Eye (tissue), 1 donor: Measurements from ENCODE around the gene GPT2.

Experiments
- DNase-seq: peaks from one replicate; pipeline ENCODE4 v3.0.0-alpha.2; 2015

Gene GPT2

DNA sequence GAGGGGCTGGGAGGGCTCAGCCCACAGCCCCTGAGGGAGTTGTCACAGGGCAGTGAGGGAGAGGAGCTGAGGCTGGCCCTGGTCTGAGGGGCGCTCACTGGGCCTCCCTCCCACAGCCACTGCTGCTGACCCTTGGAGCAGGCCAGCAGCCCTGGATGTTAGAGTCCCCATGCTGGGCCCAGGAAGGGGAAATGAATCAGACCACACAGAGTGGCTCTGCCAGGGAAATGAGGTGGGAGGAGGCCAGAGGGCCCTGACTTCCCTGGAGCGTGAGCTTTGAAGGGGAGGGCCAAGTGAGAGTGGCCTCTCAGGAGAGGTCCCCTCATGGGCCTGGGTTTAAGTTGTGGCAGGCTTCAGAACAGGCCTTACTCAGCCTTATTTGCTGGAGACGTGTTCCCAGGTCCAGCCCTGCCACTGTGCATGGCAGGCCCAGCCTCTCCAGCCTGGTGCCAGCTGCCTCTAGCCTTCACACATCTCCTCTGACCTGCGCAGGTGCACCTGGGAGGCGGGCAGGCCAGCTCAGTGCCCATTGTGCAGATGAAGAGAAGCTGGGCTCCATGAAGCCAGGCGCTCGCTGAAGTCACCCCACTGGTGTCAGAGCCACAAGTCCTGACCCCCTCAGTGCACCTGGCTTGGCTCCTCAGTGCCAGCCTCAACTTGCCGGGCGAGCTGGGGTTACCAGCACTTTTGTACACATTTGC lies 15.4 kb downstream of the GPT2 start:
- no peak for DNase-seq

DNA sequence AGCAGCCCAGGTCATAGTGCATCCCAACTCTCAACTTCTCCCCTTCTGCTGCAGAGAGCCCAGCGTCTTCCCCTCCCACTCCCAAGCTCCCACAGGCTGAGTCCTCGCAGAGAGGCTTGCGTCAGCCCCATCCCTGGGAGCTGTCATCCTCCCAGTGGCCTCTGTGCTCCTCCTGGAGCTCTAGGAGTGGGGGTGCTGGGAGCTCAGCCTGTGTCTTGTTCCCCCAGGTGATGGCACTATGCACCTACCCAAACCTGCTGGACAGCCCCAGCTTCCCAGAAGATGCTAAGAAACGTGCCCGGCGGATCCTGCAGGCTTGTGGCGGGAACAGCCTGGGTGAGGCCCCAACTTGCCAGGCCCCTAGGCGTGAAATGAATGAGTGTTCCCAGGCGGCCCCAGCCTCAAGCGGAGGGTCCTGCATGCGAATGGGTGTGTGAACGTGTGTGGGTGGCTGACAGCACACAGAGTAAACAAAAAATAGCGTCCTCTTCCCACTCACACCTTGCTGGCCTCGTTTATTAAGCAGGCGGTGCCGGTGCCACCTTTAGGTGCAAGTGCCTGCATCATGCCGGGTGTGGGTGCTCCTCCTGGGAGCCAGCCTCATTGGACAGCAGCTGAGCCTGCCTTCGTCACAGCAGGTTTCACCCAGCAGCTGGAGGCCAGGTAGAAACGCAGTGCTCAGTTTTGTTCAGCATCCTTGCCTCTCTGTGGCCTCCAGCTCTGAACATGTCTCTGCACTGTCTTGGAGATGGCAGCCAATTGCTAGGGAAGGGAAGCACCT lies 16.5 kb downstream of the GPT2 start:
- no peak for DNase-seq

DNA sequence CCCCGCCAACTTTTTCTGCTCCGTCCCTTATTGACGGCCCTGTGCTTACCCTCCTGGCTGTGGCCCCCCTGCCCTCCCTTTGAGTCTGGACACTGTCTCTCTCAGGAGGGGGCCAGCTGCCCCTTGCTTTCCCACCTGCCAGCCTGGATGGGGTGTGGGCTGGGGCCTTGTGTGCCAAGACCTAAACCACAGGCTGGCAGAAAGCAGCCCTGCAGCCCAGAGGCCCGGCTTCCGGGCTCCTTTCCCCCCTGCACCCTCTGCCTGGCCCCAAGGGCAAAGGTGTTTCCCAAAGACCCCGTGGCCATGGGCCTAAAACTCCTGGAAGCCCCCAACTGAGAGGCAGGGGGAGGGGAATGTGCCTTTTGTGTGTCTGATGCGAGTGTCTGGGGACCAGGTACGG lies 17.5 kb downstream of the GPT2 start:
- DNase-seq, result no peak

DNA sequence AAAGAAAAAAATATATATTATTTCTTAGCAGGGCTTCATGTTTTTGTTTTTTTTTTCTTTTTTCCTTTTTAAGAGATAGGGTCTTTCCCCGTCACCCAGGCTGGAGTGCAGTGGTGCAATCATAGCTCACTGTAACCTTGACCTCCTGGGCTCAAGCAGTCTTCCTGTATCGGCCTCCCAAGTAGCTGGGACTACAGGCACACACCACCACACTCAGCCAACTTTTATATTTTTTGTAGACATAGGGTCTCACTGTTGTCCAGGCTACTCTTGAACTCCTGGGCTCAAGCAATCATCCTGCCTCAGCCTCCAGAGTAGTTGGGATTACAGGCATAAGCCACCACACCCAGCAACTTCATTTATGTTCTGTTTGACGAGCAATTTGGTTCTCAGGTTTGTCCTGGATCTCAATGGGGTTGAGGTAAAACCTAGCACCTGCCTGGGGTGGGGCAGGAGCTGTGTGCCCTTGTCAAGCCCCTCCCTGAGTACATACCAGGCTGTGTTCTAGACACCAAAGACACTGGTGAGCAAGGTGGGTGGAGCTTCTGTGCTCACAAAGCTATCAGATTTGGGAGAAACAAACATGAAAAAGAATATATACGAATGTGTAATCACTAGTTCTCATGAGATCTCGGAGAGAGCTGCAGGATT lies 19.2 kb downstream of the GPT2 start:
- DNase-seq, result no peak

DNA sequence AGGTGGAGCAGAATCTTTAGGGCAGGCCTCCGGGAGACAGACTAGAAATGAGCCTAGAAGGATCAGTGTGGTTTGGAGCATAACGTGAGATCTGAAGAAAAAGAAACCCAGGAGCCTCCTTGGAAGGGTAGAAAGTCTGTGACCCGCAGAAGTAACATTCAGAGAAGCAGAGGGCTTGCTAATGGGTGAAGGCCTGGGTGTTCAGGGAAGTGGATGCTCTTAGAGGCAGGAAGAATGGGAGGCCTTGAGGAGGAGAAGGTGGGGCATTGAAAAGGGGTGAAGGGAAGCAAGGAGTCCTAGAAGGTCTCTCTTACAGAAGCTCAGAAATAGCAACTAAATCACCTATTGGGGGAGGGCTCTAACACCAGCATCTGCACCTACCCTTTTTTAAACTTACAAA lies 20.3 kb downstream of the GPT2 start:
- no peak for DNase-seq

DNA sequence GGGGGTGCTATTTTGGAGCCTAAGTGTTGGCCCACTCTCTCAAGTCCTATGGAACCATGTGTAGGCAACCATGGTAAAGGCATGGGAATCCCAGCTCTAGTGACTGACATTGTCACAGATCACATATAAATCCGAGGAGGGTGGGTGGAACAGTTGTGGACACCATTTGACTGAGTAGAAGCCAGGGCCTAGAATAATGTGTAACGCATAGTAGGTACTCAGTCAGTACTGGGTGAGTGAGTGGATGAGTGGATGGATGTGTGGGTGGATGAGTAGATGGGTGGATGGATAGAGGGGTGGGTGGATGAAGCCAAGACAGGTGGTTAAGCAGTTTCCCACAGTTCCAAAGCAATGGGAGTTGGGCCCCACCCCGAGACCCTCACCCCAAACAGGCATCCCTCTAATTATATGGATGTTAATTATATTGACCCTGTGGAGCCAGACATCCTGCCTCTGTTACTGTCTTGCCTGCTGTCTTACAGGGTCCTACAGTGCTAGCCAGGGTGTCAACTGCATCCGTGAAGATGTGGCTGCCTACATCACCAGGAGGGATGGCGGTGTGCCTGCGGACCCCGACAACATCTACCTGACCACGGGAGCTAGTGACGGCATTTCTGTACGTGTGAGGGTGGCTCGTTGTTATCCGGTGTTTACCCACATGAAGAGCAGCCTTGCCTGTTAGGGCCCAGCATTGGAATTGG lies 22.3 kb downstream of the GPT2 start:
- DNase-seq, result no peak

DNA sequence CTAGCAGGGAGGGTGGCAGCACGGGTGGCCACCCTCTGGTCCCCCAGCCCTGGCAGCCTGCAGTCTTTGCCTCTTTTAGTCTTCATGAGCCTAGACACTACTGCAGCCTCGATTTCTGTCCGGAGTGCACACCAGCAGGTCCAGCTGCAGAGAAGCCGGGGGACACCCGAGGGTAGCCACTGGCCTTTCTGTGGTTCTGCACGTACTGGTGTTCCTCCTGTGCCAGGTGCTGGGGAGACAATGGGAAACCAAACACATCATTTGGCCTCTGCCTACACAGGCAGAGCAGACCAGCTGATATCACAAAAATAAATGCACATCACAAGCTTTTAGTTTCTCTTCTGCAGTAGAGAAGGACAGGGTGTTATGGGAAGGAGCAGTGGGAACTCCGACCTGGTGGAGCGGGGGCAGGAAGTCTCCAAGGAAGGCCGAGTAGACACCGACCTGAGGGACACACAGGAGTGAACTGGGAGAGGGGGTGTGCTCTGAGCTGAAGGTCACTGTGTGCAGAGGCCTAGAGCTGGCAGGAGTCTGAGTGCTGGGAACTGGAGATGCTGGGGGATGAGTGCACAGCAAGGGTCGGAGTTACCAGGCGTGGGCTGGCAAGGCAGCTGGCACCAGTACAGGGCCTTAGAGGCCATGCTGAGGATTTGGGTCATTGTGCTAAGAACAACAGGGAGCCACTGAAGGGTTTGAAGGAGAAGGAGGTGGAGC lies 23.1 kb downstream of the GPT2 start:
- DNase-seq, result no peak

DNA sequence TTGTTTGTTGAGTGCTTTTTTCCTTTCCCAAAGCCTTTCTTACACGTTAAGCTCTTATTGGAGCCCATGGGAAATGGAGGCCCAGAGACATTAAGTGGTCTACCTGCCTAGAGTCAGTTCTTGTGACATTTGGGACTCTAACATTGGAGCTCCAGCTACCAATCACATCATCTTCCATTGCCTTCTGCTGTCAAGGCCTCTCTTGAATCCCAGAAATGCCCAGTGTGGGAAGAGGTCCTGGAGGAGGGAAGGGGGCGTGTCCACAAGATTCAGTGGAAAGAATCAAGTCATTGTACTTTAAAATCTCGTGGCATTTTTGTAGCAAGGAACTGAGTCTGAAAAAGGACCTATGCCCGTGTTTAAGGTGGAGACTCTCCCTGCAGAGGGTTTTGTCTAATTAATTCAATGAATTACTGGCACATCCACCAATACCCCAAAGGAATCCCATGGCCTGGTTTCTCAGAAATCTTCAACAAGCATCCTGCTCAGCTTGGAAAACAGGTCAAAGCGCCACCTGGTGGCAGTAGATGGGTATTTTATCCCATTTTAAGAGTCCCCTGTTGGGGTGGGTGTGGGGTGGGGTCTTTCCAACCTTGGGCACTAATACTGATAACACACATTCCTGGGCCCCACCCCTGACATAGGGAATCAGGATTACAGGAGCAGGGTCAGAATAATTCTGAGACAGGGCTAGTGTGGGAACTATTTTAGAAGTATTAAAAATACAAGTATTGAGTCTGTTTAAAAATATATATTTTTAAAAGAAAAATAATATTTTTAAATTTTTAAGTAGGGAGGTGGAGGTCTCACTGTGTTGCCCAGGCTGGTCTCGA lies 24.6 kb downstream of the GPT2 start:
- peak; percentile 91 for DNase-seq

DNA sequence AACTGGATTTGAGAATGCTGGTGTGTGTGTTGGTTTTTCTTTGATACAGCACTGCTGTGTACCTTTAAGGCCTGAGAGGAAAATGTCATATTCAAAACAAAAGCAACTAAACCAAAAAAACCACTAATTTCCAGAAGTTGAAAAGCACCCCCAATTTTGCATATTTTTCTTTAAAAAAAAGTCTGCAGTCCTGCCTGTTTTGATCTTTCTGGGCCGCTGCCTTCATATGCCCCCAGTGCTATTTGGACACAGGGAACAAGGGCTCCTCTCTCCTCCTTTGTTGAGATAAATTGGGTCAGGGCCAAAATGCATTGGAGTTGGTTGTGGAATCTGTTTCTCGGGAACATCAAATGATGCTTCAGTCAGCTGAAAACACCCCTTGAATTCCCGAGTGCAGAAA lies 26.9 kb downstream of the GPT2 start:
- peak; percentile 30 for DNase-seq

DNA sequence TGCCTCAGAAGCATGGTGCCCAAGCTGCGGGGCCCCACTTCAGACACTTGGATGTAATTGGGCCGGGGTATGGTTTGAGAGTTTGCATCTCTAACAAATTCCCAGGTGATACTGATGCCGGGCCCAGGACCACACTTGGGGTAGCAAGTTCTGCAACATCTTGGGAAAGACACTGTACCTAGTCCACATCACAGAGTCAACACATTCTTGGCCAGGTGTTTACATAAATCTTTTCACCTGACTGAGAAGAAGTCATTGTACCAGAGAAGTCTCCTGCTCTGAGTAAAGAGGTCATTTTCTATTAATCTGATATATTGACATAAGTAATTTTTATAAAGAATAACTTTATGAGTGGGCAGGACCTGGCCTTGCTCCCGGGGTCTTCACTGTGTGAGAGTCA lies 27.5 kb downstream of the GPT2 start:
- DNase-seq, result no peak

DNA sequence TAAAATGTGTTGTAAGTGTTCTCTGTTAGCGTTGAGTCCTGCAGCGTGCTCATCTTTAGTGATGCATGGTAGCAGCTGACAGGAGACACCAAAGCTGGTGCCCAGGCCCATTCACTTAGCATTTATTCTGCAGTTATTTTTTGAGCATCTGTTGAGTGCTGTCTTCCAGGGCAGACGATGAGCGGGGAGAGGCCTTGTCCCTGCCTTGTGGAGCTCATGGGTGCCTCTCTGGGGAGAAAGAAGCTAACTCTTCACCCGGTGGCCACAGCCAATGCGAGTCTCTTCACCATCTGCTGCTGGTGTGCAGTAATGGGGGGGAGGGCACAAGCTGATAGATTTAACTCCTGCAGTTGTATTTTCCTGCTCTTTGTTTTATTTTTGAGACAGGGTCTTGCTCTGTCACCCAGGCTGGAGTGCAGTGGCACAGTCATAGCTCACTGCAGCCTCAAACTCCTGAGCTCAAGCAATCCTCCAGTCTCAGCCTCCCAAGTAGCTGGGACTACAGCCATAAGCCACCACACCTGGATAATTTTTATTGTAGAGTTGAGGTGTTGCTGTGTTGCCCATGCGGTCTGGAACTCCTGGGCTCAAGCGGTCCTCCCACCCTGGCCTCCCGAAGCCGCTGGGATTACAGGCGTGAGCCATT lies 30.5 kb downstream of the GPT2 start:
- DNase-seq, result no peak

DNA sequence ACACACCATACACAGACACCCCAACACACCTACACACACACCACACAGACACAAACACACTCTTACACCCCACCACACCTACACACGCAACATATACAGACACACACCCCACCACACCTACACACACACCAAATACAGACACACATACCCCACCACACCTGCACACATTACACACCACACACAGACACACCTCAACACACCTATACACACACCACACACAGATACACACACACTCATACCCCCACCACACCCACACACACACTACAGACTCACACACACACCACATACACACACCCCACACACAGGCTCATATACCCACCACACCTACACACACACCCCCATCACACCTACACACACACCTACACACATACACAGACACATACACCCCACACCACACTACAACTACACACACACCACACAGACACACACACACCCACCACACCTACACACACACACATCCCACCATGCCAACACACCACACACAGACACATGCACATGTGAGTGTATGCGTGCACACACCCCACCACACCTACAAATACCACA lies 31.4 kb downstream of the GPT2 start:
- no peak for DNase-seq

DNA sequence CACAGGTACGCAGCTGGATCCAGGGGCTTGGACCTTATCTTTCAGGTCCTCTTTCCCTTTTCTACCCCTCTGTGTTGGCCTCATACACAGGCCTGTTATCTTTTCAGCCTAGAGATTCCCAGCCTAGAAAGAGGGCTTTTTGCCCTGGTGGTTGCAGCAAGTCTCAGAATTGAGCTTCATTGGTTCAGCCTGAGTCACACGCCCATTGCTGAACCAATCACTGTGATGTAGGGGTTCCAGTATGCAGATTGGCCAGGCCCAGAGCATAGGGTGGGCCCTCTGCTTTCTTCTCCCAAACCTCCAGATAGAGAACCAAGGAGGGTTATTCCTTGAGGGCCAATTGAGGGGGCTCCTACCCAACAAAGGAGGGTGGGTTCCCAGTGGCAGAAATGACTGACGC lies 32.8 kb downstream of the GPT2 start:
- no peak for DNase-seq

DNA sequence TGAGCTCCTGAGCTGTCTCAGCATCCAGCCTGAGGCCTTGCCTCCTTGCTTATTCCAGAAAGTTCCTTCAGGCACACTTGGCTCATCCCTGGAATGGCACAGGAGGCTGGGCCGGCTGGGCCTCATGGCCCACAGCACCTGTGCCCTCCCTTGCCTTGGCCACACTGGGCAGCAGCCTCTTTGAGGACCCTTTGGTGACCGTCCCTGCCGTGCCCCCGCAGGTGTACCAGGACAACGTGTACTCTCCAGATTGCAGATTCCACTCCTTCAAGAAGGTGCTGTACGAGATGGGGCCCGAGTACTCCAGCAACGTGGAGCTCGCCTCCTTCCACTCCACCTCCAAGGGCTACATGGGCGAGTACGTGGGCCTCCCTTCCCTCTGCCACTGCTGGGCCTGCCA lies 34.2 kb downstream of the GPT2 start:
- no peak for DNase-seq

DNA sequence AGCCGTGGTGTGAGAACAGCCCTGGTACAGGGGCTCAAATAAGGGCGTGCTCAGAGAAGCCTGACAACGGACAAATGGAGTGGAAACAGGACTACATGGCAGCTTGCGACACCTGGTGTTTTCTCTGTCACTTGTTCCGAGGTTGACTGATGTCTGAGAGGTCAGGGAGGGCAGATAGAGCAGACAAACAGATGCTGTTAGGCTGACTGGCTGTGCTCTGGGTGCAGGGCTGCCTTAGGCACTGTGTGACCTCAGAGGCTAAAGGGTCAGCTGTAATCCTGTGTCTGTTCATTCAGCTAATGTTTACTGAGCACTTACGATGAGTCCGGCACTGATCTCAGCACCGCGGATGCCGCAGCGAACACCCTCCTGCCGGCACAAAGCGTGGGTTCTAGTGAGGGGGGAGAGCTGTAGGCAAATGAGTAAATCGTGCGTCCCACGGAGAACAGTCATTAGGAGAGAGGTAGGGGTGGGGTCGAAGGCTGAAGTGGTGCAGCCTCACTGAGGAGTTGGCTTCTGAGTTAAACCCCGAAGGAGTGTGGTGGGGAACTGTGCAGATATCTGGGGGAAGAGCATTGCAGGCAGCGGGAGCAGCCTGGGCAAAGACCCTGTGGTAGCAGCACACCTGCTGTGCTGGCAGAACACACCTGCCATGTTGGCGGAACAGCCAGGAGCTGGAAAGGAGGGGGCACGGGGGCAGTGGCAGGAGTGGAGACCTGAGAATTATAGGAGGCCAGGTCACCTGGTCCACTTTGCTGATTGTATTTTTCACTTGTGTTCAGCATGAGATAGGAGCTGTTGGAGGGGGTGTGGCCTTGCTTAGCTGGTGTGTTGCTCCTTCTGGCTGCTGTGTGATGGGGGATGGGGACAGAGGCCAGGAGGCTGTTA lies 35.0 kb downstream of the GPT2 start:
- peak; percentile 71 for DNase-seq

DNA sequence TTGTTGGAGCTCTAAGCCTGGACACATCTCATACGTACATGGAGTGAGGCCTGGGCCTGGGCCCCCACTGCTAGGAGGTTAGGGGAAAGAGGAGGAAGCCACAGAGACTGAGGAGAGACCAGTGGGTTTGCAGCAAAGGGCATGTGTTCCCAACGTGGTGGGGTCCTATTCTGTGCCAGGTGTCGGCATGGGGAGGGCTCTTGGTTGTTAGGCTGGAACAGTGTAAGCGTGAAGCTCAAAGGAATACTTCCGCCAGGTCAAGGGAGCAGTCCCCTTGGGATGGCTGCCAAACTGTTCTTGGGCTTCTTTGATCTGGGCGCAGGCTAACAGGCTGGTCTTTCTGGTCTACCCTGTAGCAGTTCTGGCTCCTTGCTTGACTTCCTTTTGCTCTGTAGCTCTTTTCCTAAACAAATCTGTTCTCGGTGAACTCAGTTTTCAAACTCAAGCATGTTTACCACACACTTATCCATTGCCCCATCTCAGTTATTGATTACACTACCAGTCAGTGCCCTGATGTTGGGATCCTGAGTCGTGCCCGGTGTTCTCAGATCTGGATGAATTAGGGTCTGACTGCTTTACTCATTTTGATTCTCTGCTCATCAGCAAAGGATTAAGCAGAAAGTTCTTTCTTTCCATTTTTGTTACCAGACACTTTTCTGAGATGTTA lies 36.4 kb downstream of the GPT2 start:
- DNase-seq, result no peak

DNA sequence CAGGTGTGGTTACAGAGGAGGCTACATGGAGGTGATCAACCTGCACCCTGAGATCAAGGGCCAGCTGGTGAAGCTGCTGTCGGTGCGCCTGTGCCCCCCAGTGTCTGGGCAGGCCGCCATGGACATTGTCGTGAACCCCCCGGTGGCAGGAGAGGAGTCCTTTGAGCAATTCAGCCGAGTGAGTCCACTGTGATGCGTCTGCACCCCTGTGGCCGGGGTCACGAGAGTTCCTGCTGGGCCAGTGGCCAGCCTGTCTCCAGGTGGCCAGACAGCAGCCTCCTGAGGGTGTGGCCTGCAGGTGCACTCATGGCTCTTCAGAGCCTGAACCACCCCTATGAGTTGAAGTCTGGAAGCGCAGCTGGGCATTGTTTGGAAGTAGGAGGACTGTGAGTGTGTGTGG lies 38.1 kb downstream of the GPT2 start:
- DNase-seq, result no peak

DNA sequence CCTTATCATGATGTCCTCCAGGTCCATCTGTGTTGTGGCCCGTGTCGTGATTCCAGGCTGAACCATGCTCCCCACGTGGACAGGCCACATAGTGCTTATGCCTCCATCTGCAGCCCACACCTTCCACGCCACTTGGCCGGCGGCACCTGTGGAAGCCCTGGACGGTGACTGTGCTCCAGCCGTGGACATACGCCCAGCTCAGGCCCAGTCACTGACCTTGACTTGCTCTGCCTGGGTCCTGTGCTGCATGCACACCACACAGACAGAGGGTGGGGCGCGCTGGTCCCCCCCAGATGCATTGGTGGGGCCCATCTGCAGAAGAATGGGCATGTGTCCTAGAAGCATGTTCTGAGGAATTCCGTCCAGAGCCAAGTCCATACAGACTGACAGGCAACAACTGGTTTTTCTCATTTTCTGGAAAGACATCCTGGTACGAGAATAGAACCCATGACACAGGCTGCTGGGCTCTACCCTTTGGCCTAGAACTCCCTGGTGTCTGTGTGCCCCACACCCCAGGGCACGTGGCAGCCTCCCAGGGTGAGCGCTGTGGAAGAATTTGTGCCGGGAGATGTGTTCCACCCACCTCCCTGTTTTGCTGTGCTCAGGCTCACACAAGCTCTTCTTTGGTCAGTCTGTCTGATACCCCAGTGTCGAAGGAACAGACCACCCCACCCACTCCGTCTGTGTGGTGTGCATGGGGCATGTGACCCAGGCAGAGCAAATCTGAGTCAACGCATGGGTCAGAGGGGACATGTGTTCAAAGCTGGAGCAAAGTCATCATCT lies 39.5 kb downstream of the GPT2 start:
- no peak for DNase-seq

DNA sequence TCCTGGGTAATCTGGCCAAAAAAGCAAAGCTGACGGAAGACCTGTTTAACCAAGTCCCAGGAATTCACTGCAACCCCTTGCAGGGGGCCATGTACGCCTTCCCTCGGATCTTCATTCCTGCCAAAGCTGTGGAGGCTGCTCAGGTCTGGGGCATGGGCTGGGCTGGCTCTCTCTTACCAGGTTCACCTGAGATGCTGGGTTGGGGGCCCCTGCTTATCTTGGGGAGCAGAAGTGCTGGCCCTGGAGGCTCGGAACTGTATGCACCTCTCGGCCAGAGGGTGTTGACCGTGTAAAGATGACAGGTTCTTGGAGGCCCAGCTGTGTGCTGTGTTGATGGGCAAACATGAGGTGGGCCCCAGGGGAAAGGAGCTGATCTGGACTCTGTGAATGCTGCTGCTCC lies 40.2 kb downstream of the GPT2 start:
- DNase-seq, result no peak
